Smooth muscle cell of the umbilical artery (primary cell): ENCODE results near the gene DNAL1. TPM values are rescaled to one million over a fixed set of nuclear protein-coding genes. Genes with fewer than 3 reads are reported as not detected.

Experiments
- total RNA-seq: library from RNA; depleted of rRNA; stranded (reverse); fragments of >200 nt; gene quantifications from 2 replicates; pipeline ENCODE4 v1.2.3, GENCODE V29; 2014

DNAL1 gene
- 11.3 and 17.5 TPM in 2 replicates for total RNA-seq

GRCh38 chr14:73644531-73645247, at the start of gene DNAL1:
TSS of gene DNAL1 (plus strand) at chr14:73644986. CDS start at chr14:73645040, 54 bp downstream.

GRCh38 chr14:73612339-73613045, 32.3 kb upstream of the DNAL1 start, which contains the start of gene ACOT6:
TSS of gene ACOT6 (plus strand) at chr14:73612517. CDS start at chr14:73612572, 55 bp downstream.

GRCh38 chr14:73713803-73714655, 69.2 kb downstream of the DNAL1 start, which contains the start of gene PNMA1:
TSS of gene PNMA1 (minus strand) at chr14:73714384. CDS start at chr14:73713639, 745 bp downstream.

Other genes starting within 250 kb of the DNAL1 start
- 20.8 and 61.4 TPM in 2 replicates for gene NUMB, start 186.4 kb upstream of the DNAL1 start, total RNA-seq
- gene RIOX1, start 154.1 kb upstream of the DNAL1 start, total RNA-seq, result 14.3 and 15.4 TPM in 2 replicates
- 8.6 and 19.0 TPM in 2 replicates for gene ACOT1, start 107.8 kb upstream of the DNAL1 start, total RNA-seq
- gene HEATR4, start 86.0 kb upstream of the DNAL1 start, total RNA-seq, result under 0.01 TPM in 1 of 2 replicates, not detected in the other
- 25.4 and 40.7 TPM in 2 replicates for gene ACOT2, start 75.8 kb upstream of the DNAL1 start, total RNA-seq
- 0.46 and 0.59 TPM in 2 replicates for gene ACOT4, start 53.1 kb upstream of the DNAL1 start, total RNA-seq
- not detected in 2 replicates for gene ACOT6, start 32.5 kb upstream of the DNAL1 start, total RNA-seq
- 28.5 and 36.6 TPM in 2 replicates for gene PNMA1, start 69.4 kb downstream of the DNAL1 start, total RNA-seq
- gene PTGR2, start 206.8 kb downstream of the DNAL1 start, total RNA-seq, result 4.7 and 8.3 TPM in 2 replicates
- gene ZNF410, start 241.9 kb downstream of the DNAL1 start, total RNA-seq, result 66.9 and 72.5 TPM in 2 replicates